Endodermal cell (in vitro differentiated cells): ENCODE measurements around the gene PCGF1. TPM values are rescaled to one million over a fixed set of nuclear protein-coding genes. Genes with fewer than 3 reads are reported as not detected.
A peak's percentile ranks its signal among the peaks of the same experiment; 100 is the strongest.

Experiments
- DNase-seq: peaks from one replicate; pipeline ENCODE4 v3.0.0-alpha.2; 2017
- H3K27ac ChIP-seq: 2 replicates; pipeline ENCODE4 v1.5.1; 2013; ENCODE audit warnings: mild to moderate bottlenecking, low read depth, low read length, moderate library complexity
- H3K27me3 ChIP-seq: 2 replicates; pipeline ENCODE4 v1.6.1; 2013; ENCODE audit warnings: mild to moderate bottlenecking, low read length, moderate library complexity; ENCODE audit not compliant: insufficient read depth, control insufficient read depth, poor library complexity, severe bottlenecking
- H3K36me3 ChIP-seq: 2 replicates; pipeline ENCODE4 v1.7.0; 2013; ENCODE audit warnings: mild to moderate bottlenecking, low read length, moderate library complexity; ENCODE audit not compliant: control insufficient read depth, insufficient read depth
- H3K4me1 ChIP-seq: one replicate; pipeline ENCODE4 v1.7.0; 2013; ENCODE audit warnings: low read length; ENCODE audit not compliant: control insufficient read depth, insufficient read depth
- H3K4me3 ChIP-seq: 2 replicates; pipeline ENCODE4 v1.5.1; 2013; ENCODE audit warnings: mild to moderate bottlenecking, low read length, moderate library complexity
- H3K9ac ChIP-seq: 2 replicates; pipeline ENCODE4 v1.6.1; 2013; ENCODE audit warnings: mild to moderate bottlenecking, low read length, moderate library complexity; ENCODE audit not compliant: poor library complexity, severe bottlenecking; ENCODE audit errors: extremely low read depth
- H3K9me3 ChIP-seq: 2 replicates; pipeline ENCODE4 v1.6.1; 2013; ENCODE audit warnings: mild to moderate bottlenecking, low read length, moderate library complexity; ENCODE audit not compliant: control insufficient read depth
- H3K27ac Mint-ChIP-seq: 2 replicates; pipeline ENCODE4 v1.8.0; 2020; ENCODE audit warnings: mixed read lengths
- H3K27me3 Mint-ChIP-seq: 2 replicates; pipeline ENCODE4 v1.8.0; 2021; ENCODE audit warnings: mild to moderate bottlenecking, mixed read lengths; ENCODE audit not compliant: insufficient read depth
- H3K36me3 Mint-ChIP-seq: 2 replicates; pipeline ENCODE4 v1.8.0; 2020; ENCODE audit warnings: low read depth, mixed read lengths
- H3K4me1 Mint-ChIP-seq: 2 replicates; pipeline ENCODE4 v1.8.0; 2020; ENCODE audit warnings: mixed read lengths
- H3K4me3 Mint-ChIP-seq: 2 replicates; pipeline ENCODE4 v1.8.0; 2020; ENCODE audit warnings: mild to moderate bottlenecking, moderate library complexity, mixed read lengths
- H3K9me3 Mint-ChIP-seq: 2 replicates; pipeline ENCODE4 v1.8.0; 2020; ENCODE audit warnings: mild to moderate bottlenecking, mixed read lengths
- CTCF ChIP-seq: fragments of 200-600 bp; sonication (generic); conservative IDR thresholded peaks from 2 replicates; pipeline ENCODE4 v1.5.0; 2021; ENCODE audit warnings: antibody characterized with exemption, mild to moderate bottlenecking
- WGBS, 2 experiments: methylation state at CpG; one replicate each; pipeline versions ENCODE4 v1.1.5 to v1.1.7; 2013; ENCODE audit warnings: missing lambda C conversion rate in 2 of 2, mixed read lengths in 1 of 2; ENCODE audit not compliant: insufficient coverage in 1 of 2, insufficient read length in 1 of 2; 5-methylcytosine and 5-hydroxymethylcytosine counted together
- total RNA-seq, 2 donors: library from RNA; stranded (reverse); fragmentation: NEBNext Ultra II Directional in 1 of 2; extraction: Animal tissue kit (Norgen Biotek cat#: 25700) in 1 of 2; gene quantifications; 2 replicates in 1 of 2; 3 replicates in 1 of 2; pipeline ENCODE4 v1.2.1, GENCODE V29; 2021

PCGF1 gene
- total RNA-seq, 2 donors from 2014 or later, result 15.5 to 21.4 TPM

- Mint-ChIP-seq H3K4me3 (peak overlapping the region; percentile 96), H3K9me3 (no peaks in the 10 kb centered on the region), H3K27ac (peak overlapping the region; percentile 100), H3K4me1 (peaks cover 27% of the 10 kb centered on the region), H3K36me3 (peaks cover 22% of the 10 kb centered on the region), H3K27me3 (peaks cover 67% of the 10 kb centered on the region)
- Histone ChIP-seq H3K36me3 (peaks cover 11% of the 10 kb centered on the region), H3K4me3 (peak overlapping the region; percentile 88), H3K9ac (peak overlapping the region; percentile 80), H3K4me1 (peaks cover 4% of the 10 kb centered on the region), H3K27me3 (peaks cover 64% of the 10 kb centered on the region), H3K9me3 (no peaks in the 10 kb centered on the region), H3K27ac (no peak overlapping the region)
- 7 to 11% methylated on average over 21 to 36 of the region's 38 CpGs for WGBS, 2 experiments
- peak; percentile 83 for DNase-seq
- TF ChIP-seq CTCF, result no peak
These were observed 528 bp upstream of the PCGF1 start for GRCh38 chr2:74507926-74508520.

- 94 to 97% methylated on average over 6 to 14 of the region's 14 CpGs for whole genome bisulfite sequencing, 2 experiments
- no peak for TF ChIP-seq CTCF
- no peak overlapping the region for H3K27ac ChIP-seq
- peaks cover 35% of the 10 kb centered on the region for H3K4me1 Mint-ChIP-seq
- H3K36me3 Mint-ChIP-seq, result peaks cover 22% of the 10 kb centered on the region
- peak overlapping the region; percentile 96 for H3K4me3 Mint-ChIP-seq
- peaks cover 67% of the 10 kb centered on the region for H3K27me3 Mint-ChIP-seq
- H3K4me1 ChIP-seq, result peaks cover 4% of the 10 kb centered on the region
- peaks cover 11% of the 10 kb centered on the region for H3K36me3 ChIP-seq
- H3K9me3 Mint-ChIP-seq, result no peaks in the 10 kb centered on the region
- no peak for DNase-seq
- H3K27me3 ChIP-seq, result peaks cover 64% of the 10 kb centered on the region
- H3K27ac Mint-ChIP-seq, result no peak overlapping the region
- no peaks in the 10 kb centered on the region for H3K9me3 ChIP-seq
- peak overlapping the region; percentile 66 for H3K4me3 ChIP-seq
- H3K9ac ChIP-seq, result no peak overlapping the region
These were observed 1.8 kb downstream of the PCGF1 start for GRCh38 chr2:74505448-74506246.

GRCh38 chr2:74504591-74504990 is 2.9 kb downstream of the PCGF1 start:
- no peak for TF ChIP-seq CTCF

More at GRCh38 chr2:74504591-74504990, 2.9 kb downstream of the PCGF1 start:
- H3K27ac ChIP-seq, result no peak overlapping the region
- no peak overlapping the region for H3K9ac ChIP-seq
- Mint-ChIP-seq H3K9me3 (no peaks in the 10 kb centered on the region), H3K36me3 (peaks cover 22% of the 10 kb centered on the region), H3K27me3 (peaks cover 67% of the 10 kb centered on the region), H3K4me3 (peak overlapping the region; percentile 68), H3K4me1 (peaks cover 41% of the 10 kb centered on the region), H3K27ac (no peak overlapping the region)
- H3K36me3 ChIP-seq, result peaks cover 11% of the 10 kb centered on the region
- H3K27me3 ChIP-seq, result peaks cover 64% of the 10 kb centered on the region
- H3K9me3 ChIP-seq, result no peaks in the 10 kb centered on the region
- no peak for DNase-seq
- H3K4me1 ChIP-seq, result peaks cover 4% of the 10 kb centered on the region
- no peak overlapping the region for H3K4me3 ChIP-seq
- WGBS, 2 experiments, result 93% methylated on average over 3 of the region's 3 CpGs
